GM10266 (cell line): ENCODE measurements around the gene LUZP2.

Experiments
- DNase-seq: peaks from one replicate; pipeline ENCODE4 v3.0.0; 2012; ENCODE audit errors: extremely low spot score
- CTCF ChIP-seq: IDR thresholded peaks from 2 replicates; pipeline ENCODE4 v1.5.1; 2012; ENCODE audit warnings: mild to moderate bottlenecking, low read depth; ENCODE audit not compliant: control insufficient read depth, insufficient read depth; ENCODE audit errors: missing control alignments

LUZP2 gene

GRCh38 chr11:24679821-24680351, 183.0 kb downstream of the LUZP2 start:
- DNase-seq: no peak
- TF ChIP-seq CTCF: no peak

GRCh38 chr11:24683583-24683982, 186.7 kb downstream of the LUZP2 start:
- no peak for DNase-seq
- TF ChIP-seq CTCF: no peak

- no peak for TF ChIP-seq CTCF
- DNase-seq: no peak
These were observed 189.0 kb downstream of the LUZP2 start for GRCh38 chr11:24685821-24686220.

GRCh38 chr11:24687531-24688147, 190.8 kb downstream of the LUZP2 start:
- DNase-seq: no peak
- TF ChIP-seq CTCF: no peak

- no peak for TF ChIP-seq CTCF
- DNase-seq: no peak
These were observed 192.1 kb downstream of the LUZP2 start for GRCh38 chr11:24688981-24689380.

GRCh38 chr11:24697522-24698111, 200.8 kb downstream of the LUZP2 start:
- DNase-seq: no peak
- TF ChIP-seq CTCF: no peak

- TF ChIP-seq CTCF: no peak
- no peak for DNase-seq
These were observed 207.9 kb downstream of the LUZP2 start for GRCh38 chr11:24704716-24705115.
